Measurements from ENCODE around the gene SMIM41.

Gene SMIM41

DNA sequence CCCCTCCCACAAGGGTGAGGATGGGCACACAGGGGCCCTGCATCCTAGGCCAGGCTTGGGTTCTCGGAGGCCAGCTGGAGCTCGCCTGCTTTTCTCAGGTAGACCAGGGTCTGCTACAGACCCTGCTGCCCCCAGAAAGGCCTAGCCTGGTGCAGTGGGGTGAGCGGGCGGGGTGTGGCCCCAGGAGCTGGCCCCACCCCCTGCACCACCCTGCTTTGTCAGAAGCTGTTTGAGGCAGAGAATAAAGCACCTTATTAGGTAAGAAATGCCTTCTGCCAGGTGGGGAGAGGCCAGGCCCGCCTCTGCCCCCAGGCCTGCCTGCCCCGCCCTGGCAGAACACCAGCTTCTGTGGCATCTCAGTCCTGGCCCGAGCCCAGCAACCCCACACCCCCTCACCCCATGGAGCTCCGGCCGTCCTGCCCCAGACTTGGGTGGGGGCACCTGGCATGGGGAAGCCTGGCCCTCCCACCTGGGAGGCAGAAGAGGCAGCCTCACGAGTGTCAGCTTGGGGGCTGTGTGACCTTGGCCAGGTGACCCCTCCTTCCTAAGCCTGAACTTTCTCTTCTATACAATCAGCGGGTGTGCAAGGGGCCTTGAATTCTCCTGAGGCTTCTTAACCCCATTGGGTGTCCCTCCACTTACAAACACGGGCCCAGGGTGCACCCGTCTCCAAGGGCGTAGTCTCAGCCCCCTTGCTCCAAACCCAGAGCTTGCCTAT is 69.1 kb downstream of the SMIM41 start:
- DNase-seq: no peak

DNA sequence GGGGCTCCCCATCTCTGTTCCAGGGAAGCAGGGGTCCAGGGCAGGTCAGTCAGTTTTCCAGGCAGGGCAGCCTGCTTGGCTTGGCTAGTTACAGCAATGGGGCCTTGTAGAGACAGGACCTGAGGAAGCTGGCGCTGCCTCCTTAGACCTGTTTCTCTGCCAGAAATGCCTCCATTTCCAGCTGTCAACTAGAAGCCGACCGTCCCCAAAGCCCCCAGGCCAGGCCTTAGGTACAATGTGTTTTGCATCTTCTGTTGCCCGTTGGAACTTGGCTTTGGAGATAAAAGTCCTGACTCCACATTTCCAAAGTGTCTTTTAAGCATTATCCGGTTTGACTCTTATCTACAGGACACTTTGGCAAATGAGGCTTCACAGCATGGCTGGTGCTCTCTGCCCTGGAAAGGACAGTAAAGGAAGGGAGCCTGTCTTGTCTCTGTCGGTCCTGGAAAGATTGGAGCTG is 69.7 kb downstream of the SMIM41 start:
- no peak for DNase-seq

GRCh38 chr12:52149651-52150241 is 70.2 kb downstream of the SMIM41 start:
- no peak for DNase-seq

- DNase-seq: no peak
Observed at GRCh38 chr12:52151153-52151836, 71.8 kb downstream of the SMIM41 start.

DNA sequence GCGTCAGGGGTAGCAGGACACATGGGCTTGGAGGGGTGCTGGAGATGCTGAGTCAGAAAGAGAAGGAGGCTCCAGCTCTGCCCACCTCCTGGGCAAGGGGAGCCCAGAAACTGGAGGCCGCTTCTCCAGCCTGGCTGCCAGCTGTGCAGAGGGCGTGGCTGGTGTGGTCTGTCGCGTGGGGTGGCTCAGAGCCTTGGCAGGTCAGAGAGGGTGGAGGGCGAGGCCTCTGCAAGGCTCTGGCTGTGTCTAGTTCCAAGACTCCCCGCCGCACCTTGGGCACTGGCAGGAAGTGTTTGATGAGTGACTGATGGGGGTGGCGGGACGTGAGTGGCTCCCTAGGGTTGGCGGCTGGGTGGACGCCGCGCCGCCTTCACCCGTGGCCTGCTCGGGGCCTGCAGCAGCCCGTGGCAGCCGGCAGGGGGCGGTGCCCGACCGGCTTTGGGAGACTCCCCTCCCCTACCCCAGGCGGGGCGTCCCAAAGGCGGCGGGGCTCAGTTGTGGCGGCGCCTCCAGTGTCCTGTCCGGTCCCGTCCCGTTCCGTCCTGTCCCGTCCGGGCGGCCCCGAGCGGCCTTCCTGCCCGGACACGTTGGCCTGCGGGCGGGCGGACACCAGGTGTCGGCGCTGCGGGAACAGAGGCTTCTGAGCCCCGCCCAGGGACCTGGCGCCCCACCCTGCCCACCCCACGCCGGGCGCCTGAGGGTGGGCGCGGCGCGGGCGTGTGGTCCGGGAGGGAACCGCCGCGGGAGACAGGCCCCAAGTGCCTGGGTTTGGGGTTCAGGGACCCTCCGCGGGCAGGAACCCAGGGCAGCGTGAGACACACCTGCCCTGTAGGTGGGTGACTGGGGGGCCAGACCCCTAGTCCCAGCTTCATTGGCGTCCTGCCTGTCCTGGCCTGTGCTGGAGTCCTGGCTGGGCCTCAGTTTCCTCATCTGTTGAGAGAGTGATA is 72.6 kb downstream of the SMIM41 start:
- DNase-seq: peak; percentile 70

DNA sequence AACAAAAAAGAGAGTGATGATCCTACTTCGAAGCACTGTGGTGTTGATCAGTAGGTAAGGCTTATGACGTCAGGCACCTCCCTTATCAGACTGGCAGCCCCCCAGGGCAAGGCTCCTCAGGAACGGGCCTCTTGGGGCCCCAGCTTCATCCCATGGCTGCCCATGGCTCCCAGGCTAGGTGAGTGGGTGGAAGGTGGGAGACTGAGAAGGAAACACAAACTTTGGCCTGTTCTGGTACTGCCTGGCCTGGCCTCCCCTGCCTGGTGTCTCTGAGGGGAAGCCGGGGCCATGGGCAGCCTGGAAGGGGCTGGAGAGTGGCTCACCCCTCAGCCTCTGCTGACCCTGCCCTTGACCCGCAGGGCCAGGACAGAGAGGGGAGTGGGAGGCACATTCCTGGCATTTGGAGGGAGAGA is 73.4 kb downstream of the SMIM41 start:
- DNase-seq: no peak

DNA sequence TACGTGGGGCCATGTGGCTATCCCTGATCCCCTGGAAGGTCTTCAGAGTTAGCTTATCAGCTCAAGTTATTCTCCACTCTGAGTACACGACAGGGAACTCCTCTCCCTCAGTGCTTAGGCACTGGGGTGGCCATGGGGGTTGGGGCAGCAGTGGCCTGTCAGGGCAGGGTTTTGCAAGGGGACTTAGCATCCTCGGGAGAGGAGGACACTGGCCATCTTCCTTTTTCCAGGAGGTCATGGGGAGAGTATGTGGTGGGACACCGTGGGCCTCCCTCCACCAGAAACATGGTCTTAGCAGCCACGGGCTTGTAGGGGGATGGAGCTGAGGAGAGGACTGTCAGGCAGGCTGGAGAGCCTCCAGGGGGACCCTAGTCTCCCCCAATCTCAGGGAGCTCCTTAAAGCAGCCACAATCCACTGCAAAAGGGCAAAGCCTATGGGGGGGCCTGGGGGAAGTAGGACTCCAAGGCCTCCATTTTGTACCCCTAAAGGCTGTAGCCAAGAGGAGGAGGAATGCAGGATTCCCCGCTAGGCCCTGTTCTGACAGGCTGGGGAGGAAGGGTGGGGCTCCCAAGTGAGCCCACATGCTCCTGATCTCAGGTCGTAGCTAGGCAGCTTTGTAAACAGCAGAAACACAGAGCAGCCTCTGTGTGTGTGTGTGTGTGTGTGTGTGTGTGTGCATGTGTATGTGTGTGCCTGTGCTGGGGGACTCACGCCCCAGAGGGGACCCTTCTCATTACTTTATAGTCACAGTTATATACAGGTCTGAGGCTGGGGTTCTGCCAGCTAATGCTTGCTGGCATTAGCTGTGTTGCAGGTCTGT is 75.8 kb downstream of the SMIM41 start:
- peak; percentile 81 for DNase-seq

DNA sequence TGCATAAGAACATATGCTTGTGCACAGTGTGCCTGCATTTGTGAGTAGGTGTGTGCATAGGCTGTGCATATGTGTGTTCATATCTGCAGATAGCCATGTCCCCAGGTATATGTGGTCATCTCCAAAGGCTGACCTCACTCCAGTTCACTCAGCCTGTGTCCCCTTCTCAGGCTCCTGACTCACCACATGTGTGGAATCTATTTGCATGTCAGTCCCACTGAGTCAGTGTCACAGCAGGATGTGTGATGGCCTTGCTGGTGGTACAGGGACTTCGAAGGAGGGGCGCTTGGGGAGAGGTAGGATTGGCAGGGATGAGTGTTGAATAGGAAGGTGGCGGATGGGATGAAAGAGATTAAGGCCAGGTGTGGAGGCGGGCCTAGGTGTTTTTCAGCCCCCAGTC is 76.8 kb downstream of the SMIM41 start:
- DNase-seq: no peak

DNA sequence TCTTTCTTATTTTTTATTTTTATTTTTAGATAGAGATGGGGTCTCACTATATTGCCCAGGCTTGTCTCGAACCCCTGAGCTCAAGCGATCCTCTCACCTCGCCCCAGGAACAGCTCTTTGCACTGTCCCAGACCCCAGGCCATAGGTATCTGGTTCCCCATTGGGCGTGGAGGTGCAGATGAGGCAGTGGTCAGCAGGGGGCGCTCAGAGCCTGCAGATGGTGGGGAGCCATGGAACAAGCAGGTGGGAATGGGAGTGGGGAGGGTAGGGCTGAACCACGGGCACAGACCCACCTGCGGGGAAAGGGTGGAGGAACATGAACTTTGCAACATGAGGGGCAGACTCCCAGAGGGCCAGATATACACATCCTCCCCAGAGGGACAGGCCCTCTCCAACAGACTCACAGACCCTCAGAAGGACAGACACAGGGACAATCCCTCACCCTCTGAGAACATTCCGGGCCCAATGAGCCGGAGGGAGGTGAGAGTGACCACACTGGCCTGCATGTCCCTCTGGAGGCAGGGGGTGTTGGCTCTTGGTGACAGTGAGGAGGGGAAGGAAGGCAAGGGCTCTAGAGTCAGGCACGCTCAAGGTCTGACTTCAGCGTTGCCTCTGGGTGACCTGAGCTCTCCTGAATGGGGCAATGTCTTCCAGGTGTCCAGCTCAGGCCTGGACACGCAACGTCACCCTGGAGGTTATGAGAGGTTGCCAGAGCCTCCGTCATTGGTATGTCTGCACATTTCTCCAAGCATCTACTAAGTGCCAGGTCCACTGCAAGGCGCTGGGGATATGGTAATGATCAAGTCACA is 77.5 kb downstream of the SMIM41 start:
- peak; percentile 56 for DNase-seq

DNA sequence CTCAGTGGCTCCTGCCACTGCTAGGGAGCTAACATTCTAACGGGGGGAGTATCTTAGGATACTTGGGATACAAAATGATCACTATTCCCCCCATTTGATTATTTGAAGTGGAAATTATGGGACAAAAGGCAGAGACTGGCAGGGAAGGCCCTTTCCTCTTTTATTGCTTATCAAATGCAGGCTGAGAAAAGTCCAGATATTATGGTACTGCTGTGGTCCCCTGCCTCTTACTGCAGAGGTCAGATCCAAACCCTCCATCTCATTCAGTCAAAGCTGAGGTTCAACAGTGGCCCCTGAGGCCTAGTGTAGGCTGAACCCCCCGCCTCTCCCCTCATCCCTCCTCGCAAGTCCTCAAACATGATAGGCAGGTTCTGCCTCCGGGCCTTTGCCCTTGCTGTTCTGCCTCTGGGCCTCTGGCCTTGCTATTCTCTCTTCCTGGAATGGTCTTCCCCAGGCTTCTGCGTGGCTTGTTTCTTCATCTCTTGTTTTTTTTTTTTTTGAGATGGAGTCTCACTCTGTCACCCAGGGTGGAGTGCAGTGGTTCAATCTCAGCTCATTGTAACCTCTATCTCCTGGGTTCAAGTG is 78.2 kb downstream of the SMIM41 start:
- DNase-seq: no peak

All from CD4-positive, alpha-beta T cell treated with Interleukin-15 for 1 hour (primary cell).